H4 (cell line): Measurements from ENCODE around the gene PHEX. TPM values are rescaled to one million over a fixed set of nuclear protein-coding genes. Genes with fewer than 3 reads are reported as not detected.

Experiments
- DNase-seq: peaks from one replicate; pipeline ENCODE4 v3.0.0-alpha.2; 2015; ENCODE audit warnings: low spot score
- total RNA-seq: library from RNA; depleted of rRNA; stranded (reverse); fragments of >200 nt; shearing (Covaris generic); gene quantifications from 2 replicates; pipeline ENCODE4 v1.2.3, GENCODE V29; 2014; rRNA removed

The PHEX gene
- 0.85 and 1.3 TPM in 2 replicates for total RNA-seq

GRCh38 chrX:22032084-22032483 lies at the start of gene PHEX:
PHEX (plus strand) TSS chrX:22032325; CDS start chrX:22033006, 681 bp downstream.
- no peak for DNase-seq

GRCh38 chrX:21985332-21985777 lies 46.8 kb upstream of the PHEX start:
- DNase-seq = peak; percentile 65

- no peak for DNase-seq
Measured at GRCh38 chrX:21986596-21986995, 45.5 kb upstream of the PHEX start.

GRCh38 chrX:21989384-21989783 lies 42.7 kb upstream of the PHEX start:
- no peak for DNase-seq

GRCh38 chrX:21990832-21991231 lies 41.3 kb upstream of the PHEX start:
- no peak for DNase-seq

GRCh38 chrX:21991504-21991903 lies 40.6 kb upstream of the PHEX start:
- DNase-seq = no peak

GRCh38 chrX:21993265-21993664 lies 38.9 kb upstream of the PHEX start:
- DNase-seq = no peak

GRCh38 chrX:21996872-21997455 lies 35.2 kb upstream of the PHEX start:
- peak; percentile 29 for DNase-seq

GRCh38 chrX:21998037-21998436 lies 34.1 kb upstream of the PHEX start:
- DNase-seq = no peak

GRCh38 chrX:22004866-22005265 lies 27.3 kb upstream of the PHEX start:
- no peak for DNase-seq

GRCh38 chrX:22012051-22012450 lies 20.1 kb upstream of the PHEX start:
- no peak for DNase-seq

GRCh38 chrX:22012931-22013330 lies 19.2 kb upstream of the PHEX start:
- DNase-seq = no peak

GRCh38 chrX:22015139-22015750 lies 16.9 kb upstream of the PHEX start:
- DNase-seq = no peak

GRCh38 chrX:22021751-22022324 lies 10.3 kb upstream of the PHEX start:
- DNase-seq = no peak

- DNase-seq = no peak
Measured at GRCh38 chrX:22024577-22024976, 7.5 kb upstream of the PHEX start.

GRCh38 chrX:22025751-22026150 lies 6.4 kb upstream of the PHEX start:
- no peak for DNase-seq

- no peak for DNase-seq
Measured at GRCh38 chrX:22026731-22027130, 5.4 kb upstream of the PHEX start.

- no peak for DNase-seq
Measured at GRCh38 chrX:22032506-22032905, 381 bp downstream of the PHEX start.

GRCh38 chrX:22033818-22034217 lies 1.7 kb downstream of the PHEX start:
- no peak for DNase-seq

GRCh38 chrX:22035236-22035635 lies 3.1 kb downstream of the PHEX start:
- no peak for DNase-seq

GRCh38 chrX:22037225-22037624 lies 5.1 kb downstream of the PHEX start:
- no peak for DNase-seq

GRCh38 chrX:22037911-22038537 lies 5.9 kb downstream of the PHEX start:
- no peak for DNase-seq

- no peak for DNase-seq
Measured at GRCh38 chrX:22039541-22039940, 7.4 kb downstream of the PHEX start.
